AG04450 (cell line): Measurements from ENCODE around the gene PTPRD. TPM values are rescaled to one million over a fixed set of nuclear protein-coding genes. Genes with fewer than 3 reads are reported as not detected.

ENCODE experiments used
- CTCF ChIA-PET: fragments of 300-600, 350-600 bp; formaldehyde crosslinking; extraction: SDS; loops from one replicate; lab custom pipeline; 2022; ENCODE audit warnings: antibody characterized with exemption, inconsistent platforms; lab: Charles Lee
- POLR2A ChIA-PET: fragments of 350-600 bp; formaldehyde crosslinking; extraction: SDS; loops from one replicate; lab custom pipeline; 2021; ENCODE audit warnings: antibody characterized with exemption, inconsistent platforms; lab: Yijun Ruan, JAX
- DNase-seq: peaks from one replicate; pipeline ENCODE4 v3.0.0-alpha.2; 2011; ENCODE audit warnings: low read depth, low spot score
- H3K27ac ChIP-seq: one replicate; pipeline ENCODE4 v1.5.1; 2012; ENCODE audit warnings: low read depth, low read length, control low read depth
- H3K27me3 ChIP-seq: one replicate; pipeline ENCODE4 v1.6.0; 2012; ENCODE audit warnings: low read length; ENCODE audit not compliant: control insufficient read depth, insufficient read depth
- H3K4me3 ChIP-seq: 2 replicates; pipeline ENCODE4 v1.5.1; 2011; ENCODE audit warnings: mild to moderate bottlenecking, low read depth, low read length, control low read depth
- H3K9me3 ChIP-seq: 2 replicates; pipeline ENCODE4 v1.5.1; 2012; ENCODE audit warnings: low read length; ENCODE audit not compliant: control insufficient read depth, insufficient read depth
- polyA plus RNA-seq: library from polyadenylated mRNA; depleted of rRNA; stranded (reverse); fragments of >200 nt; gene quantifications from 2 replicates; pipeline ENCODE4 v1.2.3, GENCODE V29; 2011
- TF ChIP-seq, protein P1 (sequence below): IDR thresholded peaks from 2 replicates; pipeline ENCODE4 v1.5.1; 2011; ENCODE audit warnings: low read depth, low read length, control low read depth, inconsistent platforms

Gene PTPRD
- polyA plus RNA-seq, 1 experiment = 0.19 TPM

GRCh38 chr9:8534828-8535227 is 2078.0 kb downstream of the PTPRD start:
- Histone ChIP-seq H3K4me3 (no peak overlapping the region), H3K9me3 (no peaks in the 10 kb centered on the region), H3K27ac (no peak overlapping the region), H3K27me3 (no peaks in the 10 kb centered on the region)
- POLR2A ChIA-PET = no interaction called here
- CTCF ChIA-PET = no interaction called here
- TF ChIP-seq, protein P1, sequence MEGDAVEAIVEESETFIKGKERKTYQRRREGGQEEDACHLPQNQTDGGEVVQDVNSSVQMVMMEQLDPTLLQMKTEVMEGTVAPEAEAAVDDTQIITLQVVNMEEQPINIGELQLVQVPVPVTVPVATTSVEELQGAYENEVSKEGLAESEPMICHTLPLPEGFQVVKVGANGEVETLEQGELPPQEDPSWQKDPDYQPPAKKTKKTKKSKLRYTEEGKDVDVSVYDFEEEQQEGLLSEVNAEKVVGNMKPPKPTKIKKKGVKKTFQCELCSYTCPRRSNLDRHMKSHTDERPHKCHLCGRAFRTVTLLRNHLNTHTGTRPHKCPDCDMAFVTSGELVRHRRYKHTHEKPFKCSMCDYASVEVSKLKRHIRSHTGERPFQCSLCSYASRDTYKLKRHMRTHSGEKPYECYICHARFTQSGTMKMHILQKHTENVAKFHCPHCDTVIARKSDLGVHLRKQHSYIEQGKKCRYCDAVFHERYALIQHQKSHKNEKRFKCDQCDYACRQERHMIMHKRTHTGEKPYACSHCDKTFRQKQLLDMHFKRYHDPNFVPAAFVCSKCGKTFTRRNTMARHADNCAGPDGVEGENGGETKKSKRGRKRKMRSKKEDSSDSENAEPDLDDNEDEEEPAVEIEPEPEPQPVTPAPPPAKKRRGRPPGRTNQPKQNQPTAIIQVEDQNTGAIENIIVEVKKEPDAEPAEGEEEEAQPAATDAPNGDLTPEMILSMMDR = no peak
- DNase-seq = no peak

- TF ChIP-seq, protein P1 = no peak
- ChIA-PET CTCF (no interaction called here), POLR2A (no interaction called here)
- Histone ChIP-seq H3K27ac (no peak overlapping the region), H3K9me3 (no peaks in the 10 kb centered on the region), H3K4me3 (no peak overlapping the region), H3K27me3 (no peaks in the 10 kb centered on the region)
- no peak for DNase-seq
Observed at GRCh38 chr9:8533681-8534080, 2079.1 kb downstream of the PTPRD start.

DNA sequence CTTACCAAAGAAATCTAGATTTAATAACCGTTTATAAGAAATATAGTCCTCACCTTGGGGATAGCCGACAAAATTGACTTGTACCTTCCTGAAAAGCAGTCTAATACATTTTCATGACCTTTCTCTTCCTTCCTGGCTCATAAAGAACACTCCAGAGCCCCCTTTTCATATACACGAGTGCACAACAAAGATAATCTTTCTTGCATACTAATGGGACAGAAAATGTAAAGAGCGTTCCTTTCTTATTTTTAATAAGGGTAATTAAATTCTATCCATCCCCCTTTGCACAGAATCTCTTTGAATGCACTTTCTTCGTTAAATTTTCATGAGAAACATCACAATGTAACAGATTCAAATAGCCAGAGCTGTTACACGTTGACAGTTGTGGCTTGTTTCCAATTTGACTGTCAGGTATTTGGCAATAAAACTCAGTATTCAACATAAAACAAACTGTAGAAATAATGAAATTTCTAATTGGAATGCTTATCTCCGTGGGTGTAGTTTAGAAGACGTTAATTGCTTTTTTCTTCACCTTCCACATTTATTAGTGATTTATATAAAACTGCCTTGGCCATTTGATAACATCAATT is 2080.9 kb downstream of the PTPRD start:
- H3K27me3 ChIP-seq = no peaks in the 10 kb centered on the region
- no peak for DNase-seq
- no peak overlapping the region for H3K27ac ChIP-seq
- POLR2A ChIA-PET = no interaction called here
- CTCF ChIA-PET = interaction anchor here (0.5 kb wide), 1 partner anchor 1707 kb away, joined by 3 read pairs; no protein-coding TSS in a partner anchor
- TF ChIP-seq, protein P1 = no peak
- no peak overlapping the region for H3K4me3 ChIP-seq
- H3K9me3 ChIP-seq = no peaks in the 10 kb centered on the region

- no peak for DNase-seq
- Histone ChIP-seq H3K27me3 (no peaks in the 10 kb centered on the region), H3K4me3 (no peak overlapping the region), H3K27ac (no peak overlapping the region), H3K9me3 (no peaks in the 10 kb centered on the region)
- TF ChIP-seq, protein P1 = no peak
- CTCF ChIA-PET = no interaction called here
- POLR2A ChIA-PET = no interaction called here
Observed at GRCh38 chr9:8521112-8521511, 2091.7 kb downstream of the PTPRD start.

GRCh38 chr9:8515748-8516147 is 2097.1 kb downstream of the PTPRD start:
- DNase-seq = no peak
- Histone ChIP-seq H3K27me3 (no peaks in the 10 kb centered on the region), H3K4me3 (no peak overlapping the region), H3K9me3 (no peaks in the 10 kb centered on the region), H3K27ac (no peak overlapping the region)
- POLR2A ChIA-PET = no interaction called here
- CTCF ChIA-PET = no interaction called here
- TF ChIP-seq, protein P1 = no peak
